Raji (cell line): Measurements from ENCODE around the gene IZUMO3.

ENCODE experiments used
- POLR2A ChIP-seq: IDR thresholded peaks from 2 replicates; pipeline ENCODE4 v1.6.1; 2011; ENCODE audit warnings: low read depth, low read length, control low read depth; ENCODE audit not compliant: insufficient read depth

IZUMO3 gene

DNA sequence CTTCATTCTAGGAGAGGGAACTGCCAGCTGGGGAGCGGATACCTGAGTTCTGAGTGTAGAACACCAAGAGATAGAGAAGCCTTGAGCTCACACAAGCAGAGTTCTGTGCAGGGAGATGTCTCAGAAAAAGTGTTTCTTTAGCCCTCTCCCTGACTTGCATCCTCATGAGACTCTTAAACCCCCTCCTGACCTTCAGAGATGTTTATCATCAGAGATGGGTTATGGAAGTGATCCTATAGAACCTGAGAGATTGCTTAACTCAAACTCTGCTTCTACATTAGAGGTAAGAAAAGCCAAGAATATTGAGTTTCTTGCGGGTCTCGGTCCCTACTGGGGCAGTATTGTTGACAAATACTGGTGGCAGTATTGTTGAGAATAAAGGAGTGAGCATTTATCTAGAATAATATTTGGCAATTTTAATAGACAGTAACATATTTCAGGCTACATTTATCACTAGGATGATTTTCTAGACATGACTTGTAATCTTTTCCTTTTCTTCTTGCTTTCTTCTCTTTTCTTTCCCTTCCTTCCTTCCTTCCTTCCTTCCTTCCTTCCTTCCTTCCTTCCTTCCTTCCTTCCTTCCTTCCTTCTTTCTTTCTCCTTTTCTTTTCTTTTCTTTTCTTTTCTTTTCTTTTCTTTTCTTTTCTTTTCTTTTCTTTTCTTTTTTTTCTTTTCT, at the start of gene IZUMO3:
Gene IZUMO3 (minus strand): TSS at position 51 of the 676 bp plus-strand sequence. CDS start 248 bp downstream, outside the sequence.
- TF ChIP-seq POLR2A: no peak

- no peak for TF ChIP-seq POLR2A
These were observed 48.6 kb upstream of the IZUMO3 start for GRCh38 chr9:24594234-24594850.

DNA sequence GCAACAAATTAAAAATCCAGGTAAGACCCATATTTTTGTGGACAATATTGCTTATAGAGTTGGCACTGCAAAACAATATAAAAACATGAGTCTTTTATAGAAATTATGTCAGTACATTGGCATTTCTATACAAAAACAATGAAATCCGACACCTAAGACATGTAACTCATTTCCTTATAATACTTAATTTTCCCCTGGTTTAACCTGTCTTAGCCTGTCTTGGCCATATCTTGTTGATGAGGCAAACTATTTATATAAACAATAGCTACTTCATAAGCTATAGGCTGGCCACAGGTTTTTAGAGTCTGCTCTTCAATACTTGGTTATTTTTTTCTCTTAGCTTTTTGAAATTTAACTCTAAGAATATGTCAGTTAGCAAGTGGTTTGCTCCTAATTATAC, 44.7 kb upstream of the IZUMO3 start:
- no peak for TF ChIP-seq POLR2A

DNA sequence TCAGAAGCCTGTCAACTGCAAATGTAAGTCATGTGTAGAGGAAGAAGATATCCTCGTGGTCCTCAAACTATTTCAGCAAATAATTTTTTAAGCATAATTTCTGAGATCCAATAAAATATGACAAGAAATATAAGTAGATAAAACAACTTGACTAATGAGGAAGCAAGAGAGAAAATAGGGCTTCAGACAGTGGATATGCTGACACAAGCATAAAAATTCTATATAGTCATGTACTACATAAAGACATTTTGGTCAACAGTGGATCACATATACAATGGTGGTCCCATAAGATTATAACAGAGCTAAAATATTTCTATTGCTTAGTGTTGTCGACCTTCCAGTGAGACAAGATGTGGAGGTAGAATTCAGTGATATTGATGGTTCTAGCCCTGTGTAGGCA, 42.2 kb upstream of the IZUMO3 start:
- TF ChIP-seq POLR2A: no peak

DNA sequence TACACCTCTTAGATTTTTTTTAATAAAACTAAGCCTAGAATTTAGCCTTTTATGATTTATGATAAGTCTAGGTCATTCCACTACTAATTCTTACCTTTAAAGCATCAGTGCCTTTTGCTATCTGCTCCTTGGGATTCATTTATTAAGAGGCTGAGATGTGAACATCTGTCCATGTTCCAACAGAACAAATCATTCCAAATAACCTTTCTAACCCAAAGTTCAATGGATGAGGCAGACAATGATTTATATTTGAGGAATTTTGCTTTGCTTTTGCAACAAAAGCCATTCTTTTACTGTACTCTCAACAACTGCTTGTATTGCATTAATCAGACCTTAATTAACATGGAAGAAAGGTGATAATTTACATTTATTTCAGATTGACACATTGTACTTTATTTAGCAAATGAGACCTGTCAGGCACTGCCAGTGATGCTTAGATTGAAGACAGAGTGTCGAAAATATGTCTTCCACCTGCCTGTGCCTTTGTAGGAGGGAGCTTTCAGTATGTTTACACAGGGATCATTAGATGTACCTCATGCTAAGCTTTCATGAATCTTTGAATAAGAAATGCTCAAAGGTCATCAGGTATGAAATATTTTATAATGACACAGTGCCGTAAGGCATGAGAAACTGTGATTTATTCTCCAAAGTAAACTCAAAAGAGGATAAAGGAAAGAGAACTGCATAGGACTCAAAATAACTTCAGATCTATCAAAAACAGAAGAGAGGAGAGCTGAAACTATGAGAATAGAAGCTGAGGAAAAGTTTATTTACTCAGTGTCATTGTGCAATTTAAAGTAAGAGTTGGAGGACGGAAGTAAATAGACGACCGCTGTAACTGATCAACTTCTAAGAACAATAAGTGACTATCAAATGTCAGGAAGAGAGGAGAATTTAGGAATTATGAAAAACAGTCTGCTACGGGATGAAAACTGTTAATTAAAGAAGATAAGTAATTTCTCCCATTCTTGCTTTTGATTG, 36.7 kb upstream of the IZUMO3 start:
- no peak for TF ChIP-seq POLR2A

DNA sequence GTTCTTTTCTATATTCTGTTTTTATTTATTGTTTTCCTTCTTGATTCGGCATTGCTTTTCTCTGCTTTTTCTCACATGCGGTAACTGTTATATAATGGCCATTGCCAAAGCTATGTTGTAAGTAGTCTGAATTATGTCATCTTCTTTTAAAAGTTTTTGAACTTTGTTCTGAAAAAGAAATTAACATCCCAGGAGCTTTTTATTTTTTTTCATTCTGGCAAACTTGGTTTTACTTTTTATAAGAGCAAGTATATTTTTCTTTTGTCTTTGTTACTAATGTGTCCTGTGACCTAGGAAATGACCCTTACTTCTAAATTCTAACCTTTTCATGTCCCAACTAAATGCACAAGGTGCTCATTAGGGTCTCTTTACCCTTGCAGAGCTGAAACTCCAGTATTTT, 26.7 kb upstream of the IZUMO3 start:
- TF ChIP-seq POLR2A: no peak

DNA sequence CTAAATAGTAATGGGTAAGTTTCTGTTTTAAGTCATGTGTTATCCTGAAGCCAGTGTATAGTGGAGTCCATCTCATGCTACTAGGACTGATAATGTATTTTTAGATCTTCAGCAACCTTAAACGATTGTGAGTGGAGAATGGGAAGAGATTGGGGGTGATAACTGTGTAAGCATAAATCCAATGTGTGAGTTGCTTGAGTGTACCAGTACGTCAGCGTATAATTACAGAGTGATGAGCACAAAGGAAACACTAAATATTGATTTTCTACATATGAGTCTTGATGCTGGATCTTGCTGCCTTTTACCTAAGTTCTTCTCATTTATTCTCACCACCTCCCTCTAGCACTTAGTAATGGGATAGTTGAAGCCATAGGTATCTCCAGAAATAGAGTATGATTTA, 16.3 kb upstream of the IZUMO3 start:
- TF ChIP-seq POLR2A: no peak

- no peak for TF ChIP-seq POLR2A
These were observed 7.5 kb upstream of the IZUMO3 start for GRCh38 chr9:24553183-24553552.

- TF ChIP-seq POLR2A: no peak
These were observed 7.0 kb upstream of the IZUMO3 start for GRCh38 chr9:24552526-24553182.

GRCh38 chr9:24545285-24545684, 412 bp downstream of the IZUMO3 start:
- TF ChIP-seq POLR2A: no peak

DNA sequence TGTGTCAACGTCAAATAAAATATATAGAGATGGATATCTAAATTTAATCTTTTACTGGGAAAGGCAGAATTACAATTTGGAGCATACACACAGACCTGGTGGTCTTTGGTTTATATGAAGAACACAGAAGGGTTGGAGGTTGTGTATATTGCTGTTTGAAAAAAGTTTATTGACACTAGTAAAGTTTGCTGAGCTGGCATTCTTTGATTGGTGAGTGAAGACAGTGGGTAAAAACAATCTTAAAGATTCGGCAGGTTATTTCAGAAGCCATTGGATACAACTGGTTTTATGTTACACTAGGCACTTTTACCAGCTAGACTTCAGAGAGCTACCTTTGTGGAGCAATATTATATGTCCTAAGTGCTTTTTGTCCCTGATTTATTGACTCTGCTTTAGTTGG, 27.2 kb downstream of the IZUMO3 start:
- no peak for TF ChIP-seq POLR2A

- no peak for TF ChIP-seq POLR2A
These were observed 29.2 kb downstream of the IZUMO3 start for GRCh38 chr9:24516463-24516862.

DNA sequence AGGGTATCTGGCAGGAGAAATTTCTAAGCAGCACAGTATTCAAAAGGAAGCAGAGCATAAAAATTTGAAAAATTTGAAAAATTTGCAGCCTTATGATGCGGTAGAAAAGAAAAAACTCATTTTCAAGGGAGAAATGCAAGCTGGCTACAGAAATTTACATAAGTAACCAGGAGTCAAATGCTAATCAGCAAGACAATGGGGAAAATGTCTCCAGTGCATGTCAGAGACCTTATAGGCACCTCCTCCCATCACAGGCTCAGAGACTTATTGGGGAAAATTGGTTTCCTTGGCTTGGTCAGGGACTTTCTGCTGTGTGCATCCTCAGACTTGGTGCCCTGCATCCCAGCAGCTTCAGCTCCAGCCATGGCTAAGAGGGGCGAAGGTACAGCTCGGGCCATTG, 35.8 kb downstream of the IZUMO3 start:
- TF ChIP-seq POLR2A: no peak

DNA sequence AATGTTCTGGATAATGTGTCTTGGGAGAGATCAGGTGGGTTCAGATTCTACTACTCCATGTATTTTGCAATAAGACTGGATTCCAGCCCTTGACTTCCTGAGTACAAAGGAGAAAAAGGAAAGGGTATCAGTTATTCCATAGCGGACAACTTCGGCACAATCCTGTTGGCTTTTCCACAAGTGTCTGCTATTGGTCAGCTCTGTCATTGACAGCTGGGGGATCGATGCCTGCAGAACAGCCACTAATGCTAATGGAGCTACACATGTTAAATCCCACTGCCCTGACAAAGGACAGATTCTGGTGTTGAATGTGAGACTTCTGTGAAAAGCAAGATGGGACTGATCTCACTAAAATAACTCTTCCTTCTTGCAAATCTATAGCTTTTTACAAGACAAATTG, 41.2 kb downstream of the IZUMO3 start:
- TF ChIP-seq POLR2A: no peak
